ENCODE results near the gene UBR3.

UBR3 gene

DNA sequence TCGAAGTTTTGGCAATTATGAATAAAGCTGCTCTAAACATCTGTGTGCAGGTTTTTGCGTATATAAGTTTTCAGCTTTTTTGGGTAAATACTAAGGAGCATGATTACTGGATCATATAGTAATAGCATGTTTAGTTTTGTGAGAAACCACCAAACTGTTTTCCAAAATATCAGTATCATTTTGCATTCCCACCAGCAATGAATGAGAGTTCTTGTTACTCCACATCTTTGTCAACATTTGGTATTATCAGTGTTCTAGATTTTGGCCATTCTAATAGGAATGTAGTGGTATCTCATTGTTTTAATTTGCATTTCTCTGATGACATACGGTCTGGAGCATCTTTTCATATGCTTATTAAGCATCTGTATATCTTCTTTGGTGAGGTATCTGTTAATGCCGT lies 207.3 kb downstream of the UBR3 start (continued):
- no peak for TF ChIP-seq ZBTB49 (tag by site-specific recombination; IDR thresholded peaks at IDR 0.05; ENCODE audit: low read depth)

GRCh38 chr2:170038734-170039133 lies 211.5 kb downstream of the UBR3 start:
- no peaks in the 10 kb centered on the region for H3K4me1 ChIP-seq (ENCODE audit: control insufficient read depth, insufficient read depth, low read length)
- H3K27ac ChIP-seq (ENCODE audit: extremely low read depth, low read depth, low read length): no peak overlapping the region
- H3K4me3 ChIP-seq (ENCODE audit: low read depth, low read length): no peak overlapping the region
- H3K9me3 ChIP-seq (ENCODE audit: control insufficient read depth, insufficient read depth, low read depth, low read length): no peaks in the 10 kb centered on the region
- peaks cover 0 to 12% of the 10 kb centered on the region in 2 experiments; a peak in 2 of 3 replicates for H3K36me3 ChIP-seq (ENCODE audit: control insufficient read depth in 2 of 2, insufficient read depth in 1 of 2, low read length in 2 of 2)
- TF ChIP-seq GFI1B (tag by site-specific recombination; IDR thresholded peaks at IDR 0.05) (no peak), ZNF510 (tag by site-specific recombination; IDR thresholded peaks at IDR 0.05; ENCODE audit: insufficient replicate concordance) (no peak), ZNF146 (tag by site-specific recombination; IDR thresholded peaks at IDR 0.05) (no peak), ZNF560 (tag by site-specific recombination; IDR thresholded peaks at IDR 0.05; ENCODE audit: borderline replicate concordance) (no peak), ZNF549 (tag by site-specific recombination; IDR thresholded peaks at IDR 0.05) (no peak), ZNF16 (tag by site-specific recombination; IDR thresholded peaks at IDR 0.05; ENCODE audit: low read depth) (no peak), ZBTB20 (tag by site-specific recombination; IDR thresholded peaks at IDR 0.05) (no peak), ZNF555 (tag by site-specific recombination; conservative IDR thresholded peaks at IDR 0.05) (no peak), ZNF48 (tag by site-specific recombination; IDR thresholded peaks at IDR 0.05) (no peak), ZNF558 (tag by site-specific recombination; IDR thresholded peaks at IDR 0.05) (no peak), ZNF274 (IDR thresholded peaks at IDR 0.05; ENCODE audit: low read length) (no peak), ZNF274 (tag by site-specific recombination; IDR thresholded peaks at IDR 0.05; ENCODE audit: borderline replicate concordance) (no peak)
- TF ChIP-seq, protein P1, sequence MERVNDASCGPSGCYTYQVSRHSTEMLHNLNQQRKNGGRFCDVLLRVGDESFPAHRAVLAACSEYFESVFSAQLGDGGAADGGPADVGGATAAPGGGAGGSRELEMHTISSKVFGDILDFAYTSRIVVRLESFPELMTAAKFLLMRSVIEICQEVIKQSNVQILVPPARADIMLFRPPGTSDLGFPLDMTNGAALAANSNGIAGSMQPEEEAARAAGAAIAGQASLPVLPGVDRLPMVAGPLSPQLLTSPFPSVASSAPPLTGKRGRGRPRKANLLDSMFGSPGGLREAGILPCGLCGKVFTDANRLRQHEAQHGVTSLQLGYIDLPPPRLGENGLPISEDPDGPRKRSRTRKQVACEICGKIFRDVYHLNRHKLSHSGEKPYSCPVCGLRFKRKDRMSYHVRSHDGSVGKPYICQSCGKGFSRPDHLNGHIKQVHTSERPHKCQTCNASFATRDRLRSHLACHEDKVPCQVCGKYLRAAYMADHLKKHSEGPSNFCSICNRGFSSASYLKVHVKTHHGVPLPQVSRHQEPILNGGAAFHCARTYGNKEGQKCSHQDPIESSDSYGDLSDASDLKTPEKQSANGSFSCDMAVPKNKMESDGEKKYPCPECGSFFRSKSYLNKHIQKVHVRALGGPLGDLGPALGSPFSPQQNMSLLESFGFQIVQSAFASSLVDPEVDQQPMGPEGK (tag by site-specific recombination; IDR thresholded peaks at IDR 0.05): no peak
- TF ChIP-seq, protein P2, sequence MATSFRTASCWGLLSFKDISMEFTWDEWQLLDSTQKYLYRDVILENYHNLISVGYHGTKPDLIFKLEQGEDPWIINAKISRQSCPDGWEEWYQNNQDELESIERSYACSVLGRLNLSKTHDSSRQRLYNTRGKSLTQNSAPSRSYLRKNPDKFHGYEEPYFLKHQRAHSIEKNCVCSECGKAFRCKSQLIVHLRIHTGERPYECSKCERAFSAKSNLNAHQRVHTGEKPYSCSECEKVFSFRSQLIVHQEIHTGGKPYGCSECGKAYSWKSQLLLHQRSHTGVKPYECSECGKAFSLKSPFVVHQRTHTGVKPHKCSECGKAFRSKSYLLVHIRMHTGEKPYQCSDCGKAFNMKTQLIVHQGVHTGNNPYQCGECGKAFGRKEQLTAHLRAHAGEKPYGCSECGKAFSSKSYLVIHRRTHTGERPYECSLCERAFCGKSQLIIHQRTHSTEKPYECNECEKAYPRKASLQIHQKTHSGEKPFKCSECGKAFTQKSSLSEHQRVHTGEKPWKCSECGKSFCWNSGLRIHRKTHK (tag by site-specific recombination; IDR thresholded peaks at IDR 0.05): no peak
- ChIA-PET CTCF (no interaction called here), POLR2A (no interaction called here)

DNA sequence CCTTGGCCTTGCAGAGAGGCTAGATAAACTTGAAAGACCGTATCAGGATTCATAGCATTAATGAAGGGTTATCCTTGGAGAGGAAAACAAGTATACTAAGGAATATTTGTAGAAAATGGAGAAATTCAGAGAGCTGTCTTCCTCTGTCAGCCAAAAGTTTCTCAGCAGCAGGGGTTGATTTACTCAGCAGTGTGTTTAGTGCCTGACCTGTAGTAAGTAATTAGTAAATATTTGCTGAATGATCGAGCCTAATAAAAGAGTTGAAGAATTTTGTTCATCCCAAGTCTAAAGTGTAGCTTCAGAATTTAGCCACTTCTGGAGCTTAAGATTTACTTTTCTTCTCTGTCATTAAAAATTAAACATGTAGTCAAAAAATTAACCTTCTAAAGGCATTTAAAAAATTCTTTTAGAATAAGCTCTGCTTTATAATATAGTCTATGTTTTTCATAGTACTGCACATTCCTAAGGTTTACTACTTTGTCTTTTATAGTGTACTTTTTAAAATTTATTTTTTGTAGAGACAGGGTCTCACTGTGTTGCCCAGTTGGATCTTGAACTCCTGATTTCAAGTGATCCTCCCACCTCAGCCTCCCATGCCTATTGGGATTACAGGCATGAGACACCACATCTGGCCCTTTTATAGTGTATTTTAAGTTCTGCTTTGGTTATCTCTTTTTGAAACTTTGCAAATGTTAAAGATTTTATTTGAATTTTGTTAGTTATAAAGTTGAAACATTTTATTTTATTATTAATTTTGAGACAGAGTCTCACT lies 212.3 kb downstream of the UBR3 start:
- Histone ChIP-seq H3K9me3 (ENCODE audit: control insufficient read depth, insufficient read depth, low read depth, low read length) (no peaks in the 10 kb centered on the region), H3K4me3 (ENCODE audit: low read depth, low read length) (no peak overlapping the region), H3K4me1 (ENCODE audit: control insufficient read depth, insufficient read depth, low read length) (no peaks in the 10 kb centered on the region), H3K36me3 (ENCODE audit: control insufficient read depth in 2 of 2, insufficient read depth in 1 of 2, low read length in 2 of 2) (peaks cover 0 to 9% of the 10 kb centered on the region in 2 experiments; a peak in 2 of 3 replicates), H3K27ac (ENCODE audit: extremely low read depth, low read depth, low read length) (no peak overlapping the region)
- CTCF ChIA-PET: no interaction called here
- POLR2A ChIA-PET: no interaction called here
- TF ChIP-seq ZNF157 (tag by site-specific recombination; IDR thresholded peaks at IDR 0.05): no peak
- TF ChIP-seq ZNF654 (tag by site-specific recombination; IDR thresholded peaks at IDR 0.05; ENCODE audit: low read depth): no peak
- no peak for TF ChIP-seq HOXD13 (CRISPR knock-in tag; IDR thresholded peaks at IDR 0.05; ENCODE audit: borderline replicate concordance)
- TF ChIP-seq ZNF768 (tag by site-specific recombination; IDR thresholded peaks at IDR 0.05): no peak
- TF ChIP-seq, protein P3, sequence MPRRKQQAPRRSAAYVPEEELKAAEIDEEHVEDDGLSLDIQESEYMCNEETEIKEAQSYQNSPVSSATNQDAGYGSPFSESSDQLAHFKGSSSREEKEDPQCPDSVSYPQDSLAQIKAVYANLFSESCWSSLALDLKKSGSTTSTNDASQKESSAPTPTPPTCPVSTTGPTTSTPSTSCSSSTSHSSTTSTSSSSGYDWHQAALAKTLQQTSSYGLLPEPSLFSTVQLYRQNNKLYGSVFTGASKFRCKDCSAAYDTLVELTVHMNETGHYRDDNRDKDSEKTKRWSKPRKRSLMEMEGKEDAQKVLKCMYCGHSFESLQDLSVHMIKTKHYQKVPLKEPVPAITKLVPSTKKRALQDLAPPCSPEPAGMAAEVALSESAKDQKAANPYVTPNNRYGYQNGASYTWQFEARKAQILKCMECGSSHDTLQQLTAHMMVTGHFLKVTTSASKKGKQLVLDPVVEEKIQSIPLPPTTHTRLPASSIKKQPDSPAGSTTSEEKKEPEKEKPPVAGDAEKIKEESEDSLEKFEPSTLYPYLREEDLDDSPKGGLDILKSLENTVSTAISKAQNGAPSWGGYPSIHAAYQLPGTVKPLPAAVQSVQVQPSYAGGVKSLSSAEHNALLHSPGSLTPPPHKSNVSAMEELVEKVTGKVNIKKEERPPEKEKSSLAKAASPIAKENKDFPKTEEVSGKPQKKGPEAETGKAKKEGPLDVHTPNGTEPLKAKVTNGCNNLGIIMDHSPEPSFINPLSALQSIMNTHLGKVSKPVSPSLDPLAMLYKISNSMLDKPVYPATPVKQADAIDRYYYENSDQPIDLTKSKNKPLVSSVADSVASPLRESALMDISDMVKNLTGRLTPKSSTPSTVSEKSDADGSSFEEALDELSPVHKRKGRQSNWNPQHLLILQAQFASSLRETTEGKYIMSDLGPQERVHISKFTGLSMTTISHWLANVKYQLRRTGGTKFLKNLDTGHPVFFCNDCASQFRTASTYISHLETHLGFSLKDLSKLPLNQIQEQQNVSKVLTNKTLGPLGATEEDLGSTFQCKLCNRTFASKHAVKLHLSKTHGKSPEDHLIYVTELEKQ (tag by site-specific recombination; IDR thresholded peaks at IDR 0.05; ENCODE audit: borderline replicate concordance): no peak
- TF ChIP-seq MEIS1 (CRISPR knock-in tag; IDR thresholded peaks at IDR 0.05; ENCODE audit: borderline replicate concordance): no peak
- no peak for TF ChIP-seq ZNF248 (tag by site-specific recombination; IDR thresholded peaks at IDR 0.05)
- TF ChIP-seq, protein P4, sequence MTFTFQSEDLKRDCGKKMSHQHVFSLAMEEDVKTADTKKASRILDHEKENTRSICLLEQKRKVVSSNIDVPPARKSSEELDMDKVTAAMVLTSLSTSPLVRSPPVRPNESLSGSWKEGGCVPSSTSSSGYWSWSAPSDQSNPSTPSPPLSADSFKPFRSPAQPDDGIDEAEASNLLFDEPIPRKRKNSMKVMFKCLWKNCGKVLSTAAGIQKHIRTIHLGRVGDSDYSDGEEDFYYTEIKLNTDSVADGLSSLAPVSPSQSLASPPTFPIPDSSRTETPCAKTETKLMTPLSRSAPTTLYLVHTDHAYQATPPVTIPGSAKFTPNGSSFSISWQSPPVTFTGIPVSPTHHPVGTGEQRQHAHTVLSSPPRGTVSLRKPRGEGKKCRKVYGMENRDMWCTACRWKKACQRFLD (tag by site-specific recombination; IDR thresholded peaks at IDR 0.05): no peak
